Pons (tissue), 1 donor: ENCODE results near the gene LDLRAD4.
A peak's percentile ranks its signal among the peaks of the same experiment; 100 is the strongest.

Experiments used
- DNase-seq: peaks from one replicate; pipeline ENCODE4 v3.0.0-alpha.2; 2016; ENCODE audit warnings: low spot score

Gene LDLRAD4

DNA sequence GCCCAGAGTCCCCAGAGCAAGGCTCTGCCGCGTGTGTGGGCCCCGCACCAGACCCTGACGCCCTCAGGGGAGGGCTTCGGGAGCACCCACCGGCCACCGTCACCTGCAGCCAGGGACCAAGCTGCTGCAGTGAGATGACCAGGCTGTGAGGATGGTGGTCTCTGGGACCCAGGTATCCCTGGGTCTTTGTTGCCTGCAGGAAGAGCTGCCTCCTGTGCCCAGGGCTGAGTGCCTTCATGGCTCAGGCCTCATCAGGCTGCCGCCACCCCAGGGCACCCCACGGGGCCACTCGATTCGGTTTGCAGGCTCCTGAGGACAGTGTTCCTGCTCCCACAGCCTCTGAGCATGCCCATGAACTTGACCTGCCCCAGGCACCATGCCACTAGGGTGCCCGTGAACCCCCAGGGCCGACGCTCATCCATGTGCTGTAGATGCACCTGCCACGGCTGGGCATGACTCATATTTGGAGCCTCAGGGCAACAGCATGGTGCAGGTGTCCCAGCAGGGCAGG, 398.0 kb downstream of the LDLRAD4 start:
- DNase-seq: no peak

DNA sequence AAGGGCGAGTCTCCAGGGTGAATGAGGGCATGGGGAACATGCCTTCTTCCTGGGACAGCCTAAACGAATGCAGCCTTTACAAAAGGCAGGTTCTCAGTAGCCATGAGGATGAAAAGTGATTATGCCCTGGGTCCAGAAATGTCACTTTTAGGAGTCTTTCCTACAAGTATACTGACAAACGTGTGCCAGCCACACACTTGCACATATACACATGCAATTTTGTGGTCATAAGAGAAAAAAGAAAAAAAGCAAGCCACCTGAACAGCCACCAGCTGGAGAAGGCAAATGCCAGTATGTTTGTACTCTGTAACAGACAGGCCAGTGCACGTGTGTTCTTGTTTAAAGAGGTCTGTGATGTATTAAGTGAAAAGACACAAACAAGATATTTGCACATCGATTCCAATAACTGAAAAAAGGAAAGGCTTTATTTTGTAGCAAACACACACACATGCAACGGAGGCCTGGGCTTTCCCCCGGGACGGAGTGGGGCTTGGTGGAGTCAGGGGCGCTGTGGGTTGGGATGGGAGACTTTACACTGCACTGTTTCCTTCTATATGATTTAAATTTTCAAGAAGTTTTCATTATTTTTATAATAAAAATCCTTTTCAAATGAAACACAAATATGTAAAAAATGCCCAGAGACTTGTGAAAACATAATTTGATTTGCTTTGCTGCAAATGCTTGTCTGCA, 399.4 kb downstream of the LDLRAD4 start:
- peak; percentile 34 for DNase-seq

- DNase-seq: peak; percentile 33
Observed at GRCh38 chr18:13618760-13619438, 400.3 kb downstream of the LDLRAD4 start.

GRCh38 chr18:13619505-13620205, 401.1 kb downstream of the LDLRAD4 start:
- DNase-seq: peak; percentile 62

DNA sequence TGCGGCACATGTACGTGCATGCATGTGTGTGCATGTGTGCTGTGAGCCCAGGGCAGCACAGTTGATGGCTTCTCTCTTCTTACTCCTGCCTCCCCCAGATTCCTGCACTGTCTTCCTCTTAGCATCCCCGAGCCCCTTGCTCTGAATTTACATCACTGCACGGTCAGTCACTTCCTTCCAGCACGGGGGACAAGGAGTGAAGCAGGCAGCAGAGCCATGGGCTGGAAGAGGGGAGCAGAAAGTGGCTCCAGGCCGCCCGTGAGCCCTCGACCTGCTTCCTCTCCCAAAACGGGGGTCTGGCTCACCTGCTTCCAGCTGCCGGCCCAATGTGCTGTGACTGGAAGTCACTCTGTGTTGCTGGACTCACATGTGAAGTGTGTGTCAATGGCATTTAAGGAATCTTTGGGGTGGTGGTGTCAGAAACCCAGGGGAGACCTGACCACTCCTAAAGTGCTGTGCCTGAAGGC, 401.7 kb downstream of the LDLRAD4 start:
- no peak for DNase-seq

DNA sequence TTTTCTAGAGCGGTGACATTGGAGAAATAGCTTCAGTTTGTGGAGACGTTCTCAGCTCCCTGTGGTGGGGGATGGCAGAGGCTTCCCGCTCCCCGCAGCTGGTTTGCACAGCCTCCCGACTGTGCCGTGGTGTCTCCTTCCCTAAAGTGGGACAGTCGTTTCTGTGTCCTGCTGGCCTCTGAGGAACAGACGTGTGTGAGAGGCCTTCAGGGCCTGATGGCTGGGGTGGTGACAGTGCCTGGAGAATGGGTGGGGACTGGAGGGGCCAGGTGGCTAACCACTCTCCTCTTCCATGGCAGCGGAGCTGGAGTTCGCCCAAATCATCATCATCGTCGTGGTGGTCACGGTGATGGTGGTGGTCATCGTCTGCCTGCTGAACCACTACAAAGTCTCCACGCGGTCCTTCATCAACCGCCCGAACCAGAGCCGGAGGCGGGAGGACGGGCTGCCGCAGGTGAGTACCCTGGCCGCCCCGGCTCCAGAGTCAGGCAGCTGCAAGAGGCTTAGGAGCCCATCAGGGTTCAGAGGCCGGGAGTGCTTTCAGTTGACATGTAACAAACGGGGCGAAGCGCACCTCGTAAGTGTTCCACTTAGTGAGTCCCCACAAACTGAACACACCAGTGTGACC, 402.4 kb downstream of the LDLRAD4 start:
- DNase-seq: no peak

DNA sequence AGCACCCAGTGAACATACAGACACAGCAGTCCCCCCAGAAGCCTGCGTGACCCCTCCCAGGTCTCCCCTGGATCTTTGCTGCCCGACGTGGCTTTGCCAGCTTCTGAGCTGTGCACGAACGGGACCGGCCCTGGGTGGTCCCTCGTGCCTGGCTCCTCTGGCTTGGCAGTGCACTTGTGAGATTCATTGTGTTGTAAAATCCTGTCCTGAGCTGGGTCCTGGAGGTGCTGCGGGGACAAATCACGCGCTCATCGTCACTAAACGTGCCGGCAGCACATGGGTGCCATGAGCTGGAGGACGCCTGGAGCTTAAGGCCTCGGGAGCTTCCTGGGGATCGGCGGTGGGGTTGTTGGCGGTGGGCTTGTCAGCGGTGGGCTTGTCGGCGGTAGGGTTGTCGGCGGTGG, 402.9 kb downstream of the LDLRAD4 start:
- no peak for DNase-seq

- no peak for DNase-seq
Observed at GRCh38 chr18:13621886-13622619, 403.5 kb downstream of the LDLRAD4 start.

DNA sequence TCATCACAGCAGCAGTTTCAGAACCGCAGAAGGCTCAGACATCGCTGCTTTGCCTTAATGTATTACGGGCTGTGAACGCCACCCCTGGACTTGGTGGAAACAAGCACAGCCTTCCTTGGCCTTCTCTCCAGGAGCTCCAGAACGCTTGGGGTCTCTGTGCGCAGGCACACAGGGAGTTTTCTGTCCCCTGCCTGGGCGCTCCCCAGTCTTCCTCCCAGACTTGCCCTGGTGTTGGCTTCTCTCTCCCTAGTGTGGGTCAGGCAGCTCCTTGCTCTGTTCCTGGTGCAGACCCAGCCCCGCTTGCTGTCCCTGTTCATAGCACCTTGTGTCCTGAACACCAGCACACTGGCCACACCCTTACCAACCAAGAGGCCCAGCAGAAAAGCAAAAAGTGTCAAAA, 404.2 kb downstream of the LDLRAD4 start:
- no peak for DNase-seq

- DNase-seq: peak; percentile 46
Observed at GRCh38 chr18:13623348-13623747, 404.8 kb downstream of the LDLRAD4 start.

DNA sequence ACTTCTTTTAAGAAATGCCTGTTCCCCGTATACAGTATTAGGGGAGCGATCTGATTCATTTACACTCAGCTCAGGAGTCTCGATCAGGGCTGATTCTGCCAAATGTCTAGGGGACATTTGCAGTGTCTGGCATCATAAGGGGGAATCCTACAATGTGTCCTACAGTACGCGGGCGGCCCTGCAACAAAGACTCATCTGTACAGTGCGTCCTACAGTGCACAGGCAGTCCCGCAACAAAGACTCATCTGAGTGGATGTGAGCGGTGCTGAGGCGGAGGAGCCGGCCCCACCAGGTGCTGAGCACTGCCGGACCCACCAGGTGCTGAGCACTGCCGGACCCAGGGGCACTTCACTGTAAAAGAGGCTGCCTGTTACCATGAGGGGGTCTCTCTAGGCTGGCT, 405.3 kb downstream of the LDLRAD4 start:
- DNase-seq: peak; percentile 78

DNA sequence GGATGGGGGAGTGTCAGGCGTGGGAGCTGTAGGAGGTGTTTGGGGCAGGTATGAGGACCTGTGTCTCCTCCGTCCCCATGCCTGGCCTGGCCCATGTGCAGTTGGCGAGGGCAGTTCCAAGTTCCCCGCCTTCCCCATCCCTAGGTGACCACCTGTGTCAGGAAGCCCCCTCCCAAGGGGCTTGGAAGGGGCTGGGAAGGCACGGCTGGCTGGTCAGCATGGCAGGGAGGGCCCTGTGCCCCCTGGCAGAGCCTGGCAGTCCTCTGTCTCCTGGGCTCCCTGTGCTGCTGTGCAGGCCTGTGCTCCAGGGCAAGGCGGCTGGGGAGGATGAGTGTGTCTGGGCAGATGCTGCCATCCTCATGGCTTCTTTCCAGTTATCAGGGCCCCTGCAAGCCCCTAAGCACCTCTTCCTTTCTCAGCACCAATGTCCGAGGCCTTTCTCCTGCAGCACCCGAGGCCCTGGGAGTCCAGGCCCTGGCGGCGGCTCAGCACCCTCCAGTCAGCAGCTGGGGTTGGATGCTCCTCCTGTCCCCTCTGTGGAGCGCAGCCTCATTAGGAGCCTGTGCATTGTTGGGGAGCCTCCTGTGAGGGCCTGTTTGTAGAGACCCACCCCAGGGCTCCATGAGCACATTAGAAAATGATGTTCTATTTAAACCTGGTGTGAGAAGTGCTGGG, 406.1 kb downstream of the LDLRAD4 start:
- no peak for DNase-seq

- no peak for DNase-seq
Observed at GRCh38 chr18:13625355-13625754, 406.8 kb downstream of the LDLRAD4 start.

- DNase-seq: peak; percentile 45
Observed at GRCh38 chr18:13625843-13626543, 407.4 kb downstream of the LDLRAD4 start.

GRCh38 chr18:13626544-13626908, 408.0 kb downstream of the LDLRAD4 start:
- no peak for DNase-seq

DNA sequence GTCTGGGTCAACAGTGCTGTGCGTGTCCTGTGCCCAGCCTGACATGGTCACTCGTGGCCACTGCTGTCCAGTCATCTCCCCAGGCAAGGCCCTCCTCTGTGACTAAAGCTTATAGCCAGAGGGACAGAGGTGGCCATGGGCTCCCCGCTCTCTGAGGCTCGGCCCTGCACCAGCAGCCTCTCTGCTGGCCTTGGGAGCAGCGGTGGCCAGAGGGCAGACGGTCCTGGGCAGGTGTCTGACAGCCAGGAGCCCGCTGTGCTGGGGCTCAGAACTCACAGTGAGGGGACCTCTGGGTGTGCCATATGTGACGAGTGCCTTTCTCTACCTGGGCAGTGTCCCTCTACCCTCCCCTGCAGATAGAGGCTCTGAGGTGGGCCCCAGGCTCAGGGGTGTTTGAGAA, 409.1 kb downstream of the LDLRAD4 start:
- DNase-seq: no peak

- DNase-seq: peak; percentile 32
Observed at GRCh38 chr18:13628211-13628610, 409.7 kb downstream of the LDLRAD4 start.

DNA sequence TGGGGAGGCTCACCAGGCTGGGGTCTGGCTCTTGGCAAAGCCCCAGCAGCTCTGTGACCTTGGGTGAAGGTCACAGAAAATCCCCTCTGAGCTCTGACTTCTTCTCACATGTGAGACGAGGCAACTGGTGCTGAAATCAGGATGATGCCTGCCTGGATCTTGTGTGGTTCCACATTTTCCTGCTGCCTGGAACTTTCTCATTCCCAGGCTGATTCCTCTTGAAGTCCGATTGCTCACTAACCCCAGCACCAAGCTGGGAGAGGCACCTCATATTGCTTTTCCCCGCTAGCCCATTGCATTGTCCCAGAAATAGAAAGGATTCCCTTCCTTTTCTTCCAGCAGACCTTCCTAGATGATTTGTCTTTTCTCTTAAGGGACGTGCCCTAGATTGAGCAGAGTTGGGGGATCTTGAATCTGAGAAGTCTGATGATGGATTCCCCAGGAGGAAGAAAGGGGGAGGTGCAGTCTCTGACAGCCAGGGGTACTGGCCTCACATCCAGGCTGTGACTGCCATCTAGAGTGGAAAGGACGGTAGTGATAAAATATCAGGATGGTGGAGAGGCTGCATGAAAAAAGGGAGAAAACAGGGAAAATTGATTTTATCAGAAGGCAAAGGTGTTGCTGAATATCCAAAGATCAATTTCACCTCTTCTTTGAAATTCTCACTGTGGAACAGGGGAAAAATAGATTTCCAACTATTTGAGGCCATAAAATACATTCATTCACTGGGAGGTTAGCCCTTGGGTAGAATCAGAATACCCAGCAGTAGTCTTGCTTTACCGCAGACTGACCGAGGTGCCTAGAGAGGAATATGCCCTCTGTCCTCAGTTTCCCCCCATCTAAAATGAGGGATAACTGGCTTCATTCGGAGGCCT, 411.5 kb downstream of the LDLRAD4 start:
- DNase-seq: peak; percentile 96

DNA sequence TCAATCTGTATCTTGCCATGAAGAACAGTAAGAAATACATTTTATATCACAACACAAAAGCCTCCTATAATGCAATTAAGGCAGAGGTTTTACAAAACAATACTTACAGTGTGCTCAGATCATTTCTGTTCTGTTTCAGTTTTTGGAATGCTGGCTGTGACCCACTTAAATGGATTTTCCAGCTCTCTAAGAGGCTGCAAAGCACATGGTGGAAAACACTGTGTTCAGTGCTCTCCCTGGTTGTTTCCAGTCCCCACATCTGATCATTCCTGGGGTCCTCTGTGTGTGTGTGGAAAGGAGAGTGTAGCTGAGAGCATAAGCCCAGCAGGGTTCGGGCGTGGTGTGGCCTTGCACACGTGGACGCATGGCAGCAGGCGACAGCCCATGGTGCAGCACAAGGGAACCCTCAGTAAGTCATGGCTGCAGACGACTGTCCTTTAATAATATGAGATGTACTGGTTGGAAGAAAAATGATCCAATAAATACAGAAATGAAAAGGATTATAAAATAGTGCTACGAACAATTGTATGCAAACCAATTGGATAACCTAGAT, 412.2 kb downstream of the LDLRAD4 start:
- DNase-seq: peak; percentile 34
